DND-41 (cell line): ENCODE measurements around the gene CARM1.

ENCODE experiments used
- ATAC-seq: fragments of 200-7000 bp; cut with Tn5 transposase; 3 replicates; pipeline ENCODE4 v1.9.1; 2021; ENCODE audit warnings: low read depth; ENCODE audit not compliant: insufficient read depth
- DNase-seq: peaks from one replicate; pipeline ENCODE4 v3.0.0-alpha.2; 2020
- H2AFZ ChIP-seq: 2 replicates; pipeline ENCODE4 v1.6.0; 2012; ENCODE audit warnings: low read depth, low read length
- H3K27ac ChIP-seq: 2 replicates; pipeline ENCODE4 v1.5.1; 2012; ENCODE audit warnings: low read length, inconsistent platforms
- H3K27me3 ChIP-seq: fragments of 200-600 bp; sonication (generic); 2 replicates; pipeline ENCODE4 v1.6.0; 2012; ENCODE audit warnings: low read length, mild to moderate bottlenecking, inconsistent platforms; ENCODE audit not compliant: insufficient read depth, poor library complexity
- H3K36me3 ChIP-seq: 2 replicates; pipeline ENCODE4 v1.5.1; 2012; ENCODE audit warnings: low read length, inconsistent platforms; ENCODE audit not compliant: insufficient read depth
- H3K4me1 ChIP-seq: 2 replicates; pipeline ENCODE4 v1.5.1; 2012; ENCODE audit warnings: mild to moderate bottlenecking, low read length; ENCODE audit not compliant: insufficient read depth
- H3K4me2 ChIP-seq: 2 replicates; pipeline ENCODE4 v1.6.0; 2012; ENCODE audit warnings: mild to moderate bottlenecking, moderate library complexity, low read length, inconsistent platforms; ENCODE audit not compliant: insufficient read depth
- H3K4me3 ChIP-seq, 2 experiments: fragments of 200-600 bp in 1 of 2; shearing (Covaris generic) in 1 of 2; 2 replicates each; pipeline ENCODE4 v1.5.1; 2012 to 2016; ENCODE audit warnings: inconsistent platforms in 2 of 2, low read length in 2 of 2, mild to moderate bottlenecking in 2 of 2, low read depth in 1 of 2, moderate library complexity in 1 of 2
- H3K79me2 ChIP-seq: 2 replicates; pipeline ENCODE4 v1.6.0; 2012; ENCODE audit warnings: low read length, inconsistent platforms; ENCODE audit not compliant: insufficient read depth
- H3K9ac ChIP-seq: 2 replicates; pipeline ENCODE4 v1.6.0; 2012; ENCODE audit warnings: low read depth, mild to moderate bottlenecking, inconsistent platforms, low read length, moderate library complexity
- H3K9me3 ChIP-seq: 2 replicates; pipeline ENCODE4 v1.5.1; 2012; ENCODE audit warnings: low read length, moderate library complexity, mild to moderate bottlenecking, inconsistent platforms; ENCODE audit not compliant: insufficient read depth, severe bottlenecking
- H4K20me1 ChIP-seq: 2 replicates; pipeline ENCODE4 v1.6.0; 2012; ENCODE audit warnings: low read length; ENCODE audit not compliant: insufficient read depth
- CTCF ChIP-seq: IDR thresholded peaks from 2 replicates; pipeline ENCODE4 v1.5.1; 2012; ENCODE audit warnings: borderline replicate concordance, low read length, moderate library complexity, mild to moderate bottlenecking; ENCODE audit not compliant: poor library complexity, severe bottlenecking; ENCODE audit errors: extremely low read depth
- EZH2 ChIP-seq: IDR thresholded peaks from 3 replicates; pipeline ENCODE4 v1.6.1; 2012; ENCODE audit warnings: borderline replicate concordance, low read depth, mild to moderate bottlenecking, moderate library complexity, low read length, inconsistent platforms; ENCODE audit not compliant: severe bottlenecking

Gene CARM1

GRCh38 chr19:10911579-10912363 lies 40.4 kb downstream of the CARM1 start:
- Histone ChIP-seq H3K79me2 (peaks cover 2% of the 10 kb centered on the region; the same call in 1 of the 2 replicates), H3K27ac (no peak overlapping the region), H3K4me1 (no peaks in the 10 kb centered on the region), H3K4me3 (no peak overlapping the region), H3K9ac (no peak overlapping the region), H3K9me3 (no peaks in the 10 kb centered on the region), H3K27me3 (no peaks in the 10 kb centered on the region), H3K36me3 (peaks cover 82% of the 10 kb centered on the region), H4K20me1 (peaks cover 5% of the 10 kb centered on the region), H3K4me2 (no peak overlapping the region), H2AFZ (no peak overlapping the region)
- DNase-seq (no peak), ATAC-seq (no peak)
- TF ChIP-seq EZH2 (no peak), CTCF (no peak)

DNA sequence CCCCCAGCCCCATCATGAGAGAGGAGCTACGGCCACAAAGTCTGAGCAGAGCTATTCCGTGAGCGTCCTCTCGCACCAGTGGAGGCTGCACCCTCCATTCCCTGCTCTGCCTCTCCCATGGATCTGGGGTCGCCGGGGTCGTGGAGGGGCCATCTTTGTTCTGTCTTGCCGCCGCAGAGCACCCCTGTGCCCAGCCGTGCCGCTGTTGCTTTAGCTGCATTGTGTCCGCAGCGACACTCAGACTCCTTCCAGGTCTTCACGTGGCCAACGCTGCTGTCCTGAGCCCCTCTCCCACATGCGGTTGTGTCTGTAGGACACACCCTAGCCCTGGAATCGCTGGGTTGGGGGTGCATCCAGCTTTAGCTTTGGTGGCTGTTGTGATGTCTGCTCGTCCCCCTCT lies 41.3 kb downstream of the CARM1 start:
- Histone ChIP-seq H2AFZ (no peak overlapping the region), H3K4me3 (no peak overlapping the region), H3K4me2 (no peak overlapping the region), H3K9ac (no peak overlapping the region), H3K79me2 (no peaks in the 10 kb centered on the region), H3K9me3 (no peaks in the 10 kb centered on the region), H3K27me3 (no peaks in the 10 kb centered on the region), H3K27ac (no peak overlapping the region), H4K20me1 (peaks cover 3% of the 10 kb centered on the region; the same call in 1 of the 2 replicates), H3K4me1 (no peaks in the 10 kb centered on the region), H3K36me3 (peaks cover 83% of the 10 kb centered on the region)
- DNase-seq (no peak), ATAC-seq (no peak)
- no peak for TF ChIP-seq EZH2
- no peak for TF ChIP-seq CTCF

- ATAC-seq (no peak), DNase-seq (no peak)
- Histone ChIP-seq H3K9ac (no peak overlapping the region), H3K27ac (no peak overlapping the region), H3K79me2 (no peaks in the 10 kb centered on the region), H3K4me3 (no peak overlapping the region), H3K4me1 (no peaks in the 10 kb centered on the region), H3K27me3 (no peaks in the 10 kb centered on the region), H3K36me3 (peaks cover 78% of the 10 kb centered on the region), H2AFZ (no peak overlapping the region), H3K4me2 (no peak overlapping the region), H3K9me3 (no peaks in the 10 kb centered on the region), H4K20me1 (peaks cover 3% of the 10 kb centered on the region; the same call in 1 of the 2 replicates)
- TF ChIP-seq CTCF (no peak), EZH2 (no peak)
These were observed 42.5 kb downstream of the CARM1 start for GRCh38 chr19:10913716-10914340.
